Gastroesophageal sphincter (tissue), 4 donors: ENCODE data around the gene TBL1XR1. TPM values are rescaled to one million over a fixed set of nuclear protein-coding genes. Genes with fewer than 3 reads are reported as not detected.
A peak's percentile ranks its signal among the peaks of the same experiment; 100 is the strongest.

Experiments
- ATAC-seq: fragments of 150-250 bp; one replicate; pipeline ENCODE4 v1.9.1; 2016; ENCODE audit warnings: mild to moderate bottlenecking, moderate library complexity
- H3K27ac ChIP-seq, 4 donors: fragments of 200-600 bp; sonication (generic) in 3 of 4; 1 replicate in 3 of 4; 2 replicates in 1 of 4; pipeline ENCODE4 v1.5.1; 2016 to 2019
- H3K27me3 ChIP-seq: fragments of 200-600 bp; sonication (generic); one replicate; pipeline ENCODE4 v1.5.1; 2019
- H3K36me3 ChIP-seq, 2 donors: fragments of 200-600 bp; sonication (generic); one replicate each; pipeline ENCODE4 v1.5.1; 2019; ENCODE audit warnings: control low read depth in 1 of 2
- H3K4me1 ChIP-seq, 3 donors: fragments of 200-600 bp; sonication (generic); 1 replicate in 2 of 3; 2 replicates in 1 of 3; pipeline ENCODE4 v1.5.1; 2016 to 2019; ENCODE audit warnings: control low read depth in 2 of 3
- H3K4me3 ChIP-seq, 2 donors: fragments of 200-600 bp; sonication (generic); one replicate each; pipeline ENCODE4 v1.5.1; 2019; ENCODE audit warnings: mild to moderate bottlenecking in 1 of 2, moderate library complexity in 1 of 2
- H3K9me3 ChIP-seq, 3 donors: fragments of 200-600 bp; sonication (generic); one replicate each; pipeline ENCODE4 v1.5.1; 2017 to 2019; ENCODE audit warnings: control low read depth in 2 of 3
- EP300 ChIP-seq: sonication (generic); formaldehyde crosslinking; IDR thresholded peaks from one replicate; pipeline ENCODE4 v1.6.1; 2017; ENCODE audit warnings: antibody characterized with exemption, mild to moderate bottlenecking
- POLR2A ChIP-seq, 2 donors: fragments of 450-650 bp; IDR thresholded peaks; one replicate each; pipeline ENCODE4 v1.6.1; 2017; ENCODE audit warnings: antibody characterized with exemption in 2 of 2, mild to moderate bottlenecking in 2 of 2, moderate library complexity in 1 of 2
- POLR2AphosphoS5 ChIP-seq: sonication (generic); formaldehyde crosslinking; IDR thresholded peaks from one replicate; pipeline ENCODE4 v1.6.1; 2017; ENCODE audit warnings: antibody characterized with exemption
- WGBS, 2 donors: methylation state at CpG; one replicate each; pipeline ENCODE4 v1.1.5; 2018; ENCODE audit warnings: low coverage in 1 of 2; 5-methylcytosine and 5-hydroxymethylcytosine counted together
- total RNA-seq, 4 donors: library from RNA; depleted of rRNA; stranded (reverse); fragments of >200 nt; gene quantifications; one replicate each; pipeline ENCODE4 v1.1.0, GENCODE V29; 2016
- TF ChIP-seq, protein P1 (sequence below), 4 experiments: fragments of 200-600 bp in 2 of 4; fragments of 450-650 bp in 2 of 4; sonication (generic) in 1 of 4; IDR thresholded peaks; one replicate each; pipeline ENCODE4 v1.5.1; 2017 to 2019; ENCODE audit warnings: antibody characterized with exemption in 4 of 4, mild to moderate bottlenecking in 2 of 4, moderate library complexity in 2 of 4

TBL1XR1 gene
- total RNA-seq, result 100 to 1,000 TPM in 1 of 4 donors, 10 to 100 TPM in 3; 91.1 to 126 (median 97.4) TPM

DNA sequence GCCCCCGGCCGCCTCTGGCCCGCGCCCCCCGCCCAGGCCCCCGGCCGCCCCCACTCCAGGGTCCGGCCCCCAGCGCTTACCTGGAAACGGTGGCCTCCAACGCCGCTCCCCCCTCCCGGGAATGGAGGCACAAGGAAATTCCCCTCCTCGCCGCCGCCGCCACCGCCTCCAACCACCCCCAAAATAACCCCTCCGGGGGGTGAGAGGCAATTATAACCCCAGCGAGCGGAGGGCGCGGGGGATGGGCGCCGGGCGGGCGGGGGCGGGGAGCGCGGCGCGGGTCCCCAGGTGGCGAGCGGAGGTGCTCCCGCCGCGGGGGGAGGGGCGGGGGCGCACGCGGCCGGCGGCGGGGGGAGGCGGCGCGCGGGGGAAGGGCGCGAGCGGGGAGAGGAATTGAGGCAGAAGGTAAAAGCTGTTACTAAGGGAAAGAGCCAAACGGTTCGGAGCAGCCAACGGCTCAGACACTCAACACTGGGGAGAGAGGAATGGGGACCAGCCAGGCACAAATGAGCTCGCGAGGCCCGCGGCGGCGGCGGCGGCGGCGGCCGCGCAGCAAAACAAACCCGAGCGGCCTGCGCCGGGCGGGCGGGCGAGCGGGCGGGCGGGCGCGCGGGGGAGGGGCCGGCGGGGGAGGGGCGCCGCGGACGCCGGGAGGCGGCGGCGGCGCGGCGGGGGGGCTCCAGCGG, at the start of gene TBL1XR1:
TBL1XR1 (minus strand) TSS at position 442 of the 686 bp plus-strand sequence. CDS start 132,505 bp downstream, outside the sequence.
- TF ChIP-seq EP300 (no peak), POLR2AphosphoS5 (peak; percentile 91)
- H3K36me3 ChIP-seq, result no peaks in the 10 kb centered on the region
- ATAC-seq, result peak; percentile 96
- H3K4me1 ChIP-seq, result peaks cover 0 to 53% (median 4%) of the 10 kb centered on the region in 3 donors
- H3K9me3 ChIP-seq, result no peaks in the 10 kb centered on the region
- H3K27ac ChIP-seq, result peak within 1 kb of the TSS; percentile 98 to 100 (median 100)
- WGBS, 2 donors, result 0% methylated on average over 1 of the region's 93 CpGs; no CpG with 5 or more reads in 1 of the 2 donors
- H3K4me3 ChIP-seq, result peak within 1 kb of the TSS; percentile 84 to 98
- H3K27me3 ChIP-seq, result no peaks in the 10 kb centered on the region

DNA sequence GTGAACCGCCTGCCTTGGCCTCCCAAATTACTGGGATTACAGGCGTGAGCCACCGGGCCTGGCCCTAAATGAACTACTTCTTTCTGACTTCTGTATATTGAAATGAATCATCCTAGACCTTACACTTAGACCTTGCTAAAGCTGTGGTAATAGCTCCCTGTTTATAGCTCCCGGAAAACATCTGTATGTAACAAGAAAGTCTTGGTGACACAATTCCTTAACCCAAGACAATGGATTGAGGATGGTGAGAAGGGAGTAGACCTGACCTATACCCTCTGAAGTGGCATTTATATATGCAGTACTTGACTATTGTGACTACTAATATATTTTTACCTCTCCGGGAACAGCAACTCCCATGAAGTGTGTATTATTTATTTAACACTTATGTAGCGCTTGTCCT, 48.0 kb upstream of the TBL1XR1 start:
- 90 to 96% methylated on average over 3 to 5 of the region's 6 CpGs for WGBS, 2 donors
- no peak for TF ChIP-seq POLR2AphosphoS5
- TF ChIP-seq, protein P1, sequence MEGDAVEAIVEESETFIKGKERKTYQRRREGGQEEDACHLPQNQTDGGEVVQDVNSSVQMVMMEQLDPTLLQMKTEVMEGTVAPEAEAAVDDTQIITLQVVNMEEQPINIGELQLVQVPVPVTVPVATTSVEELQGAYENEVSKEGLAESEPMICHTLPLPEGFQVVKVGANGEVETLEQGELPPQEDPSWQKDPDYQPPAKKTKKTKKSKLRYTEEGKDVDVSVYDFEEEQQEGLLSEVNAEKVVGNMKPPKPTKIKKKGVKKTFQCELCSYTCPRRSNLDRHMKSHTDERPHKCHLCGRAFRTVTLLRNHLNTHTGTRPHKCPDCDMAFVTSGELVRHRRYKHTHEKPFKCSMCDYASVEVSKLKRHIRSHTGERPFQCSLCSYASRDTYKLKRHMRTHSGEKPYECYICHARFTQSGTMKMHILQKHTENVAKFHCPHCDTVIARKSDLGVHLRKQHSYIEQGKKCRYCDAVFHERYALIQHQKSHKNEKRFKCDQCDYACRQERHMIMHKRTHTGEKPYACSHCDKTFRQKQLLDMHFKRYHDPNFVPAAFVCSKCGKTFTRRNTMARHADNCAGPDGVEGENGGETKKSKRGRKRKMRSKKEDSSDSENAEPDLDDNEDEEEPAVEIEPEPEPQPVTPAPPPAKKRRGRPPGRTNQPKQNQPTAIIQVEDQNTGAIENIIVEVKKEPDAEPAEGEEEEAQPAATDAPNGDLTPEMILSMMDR (IDR thresholded peaks at IDR 0.05), result no peak
- H3K9me3 ChIP-seq, result no peaks in the 10 kb centered on the region

DNA sequence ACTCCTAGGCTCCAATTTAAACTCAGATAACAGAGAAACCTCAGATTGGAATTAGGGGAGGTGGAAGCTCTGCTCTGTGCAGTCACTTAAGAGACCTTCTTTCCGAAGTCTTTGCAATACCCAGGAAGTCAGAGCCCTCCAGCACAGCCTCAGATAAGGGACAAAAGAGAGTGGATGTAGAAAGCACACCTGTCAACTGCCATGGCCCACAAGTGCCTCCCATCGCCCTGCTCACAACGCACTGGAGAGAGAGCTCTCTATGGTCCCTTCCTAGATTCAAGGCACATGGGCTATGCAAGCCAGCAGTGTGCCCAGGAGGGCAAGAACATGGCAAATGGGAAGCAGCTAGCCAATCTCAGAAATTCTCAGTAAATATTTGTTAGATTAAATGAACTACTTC, 47.3 kb upstream of the TBL1XR1 start:
- H3K27ac ChIP-seq, result no peak overlapping the region
- H3K9me3 ChIP-seq, result no peaks in the 10 kb centered on the region
- TF ChIP-seq POLR2A (IDR thresholded peaks at IDR 0.05), result no peak
- TF ChIP-seq POLR2AphosphoS5, result no peak
- no peak for TF ChIP-seq EP300
- TF ChIP-seq, protein P1 (IDR thresholded peaks at IDR 0.05), result no peak
- H3K27me3 ChIP-seq, result no peaks in the 10 kb centered on the region
- WGBS, 2 donors, result 85 to 100% methylated on average over 2 to 3 of the region's 3 CpGs
- H3K36me3 ChIP-seq, result no peaks in the 10 kb centered on the region
- H3K4me3 ChIP-seq, result no peak overlapping the region
- no peaks in the 10 kb centered on the region for H3K4me1 ChIP-seq
- no peak for ATAC-seq

More for the DNA sequence above, 48.0 kb upstream of the TBL1XR1 start:
- H3K4me1 ChIP-seq, result no peaks in the 10 kb centered on the region
- ATAC-seq, result no peak
- H3K4me3 ChIP-seq, result no peak overlapping the region
- H3K27me3 ChIP-seq, result no peaks in the 10 kb centered on the region
- no peaks in the 10 kb centered on the region for H3K36me3 ChIP-seq
- H3K27ac ChIP-seq, result no peak overlapping the region

DNA sequence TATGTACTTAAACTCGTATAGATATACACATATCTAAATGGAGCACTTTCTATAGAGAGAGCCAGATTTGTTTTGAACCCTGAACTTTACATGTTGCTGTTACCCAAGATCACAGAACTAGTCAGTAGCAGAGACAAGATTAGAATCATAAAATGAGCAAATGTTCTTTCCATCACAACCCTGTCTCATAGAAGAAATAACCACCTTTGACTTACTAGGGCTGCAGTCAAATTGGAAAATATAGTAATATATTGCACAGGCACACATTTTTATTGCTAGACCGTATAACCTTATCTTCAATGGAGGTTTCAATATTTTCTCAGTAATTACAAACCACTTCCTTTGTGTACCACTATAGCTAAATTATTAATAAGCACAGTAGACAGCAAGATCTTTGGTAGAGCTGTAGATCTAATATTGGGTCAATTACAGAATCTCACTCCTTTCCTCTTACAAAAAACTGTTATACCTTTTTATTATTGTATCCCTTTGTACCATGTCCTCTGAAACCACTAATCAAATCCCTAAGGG, 41.5 kb upstream of the TBL1XR1 start:
- no peaks in the 10 kb centered on the region for H3K27me3 ChIP-seq
- H3K4me1 ChIP-seq, result no peaks in the 10 kb centered on the region
- H3K9me3 ChIP-seq, result no peaks in the 10 kb centered on the region
- no peak for ATAC-seq
- 77 to 91% methylated on average over 2 of the region's 2 CpGs for WGBS, 2 donors
- no peak overlapping the region for H3K27ac ChIP-seq
- no peak for TF ChIP-seq POLR2AphosphoS5
- no peak for TF ChIP-seq POLR2A (IDR thresholded peaks at IDR 0.05)
- TF ChIP-seq, protein P1 (IDR thresholded peaks at IDR 0.05), result no peak
- no peaks in the 10 kb centered on the region for H3K36me3 ChIP-seq
- no peak overlapping the region for H3K4me3 ChIP-seq

DNA sequence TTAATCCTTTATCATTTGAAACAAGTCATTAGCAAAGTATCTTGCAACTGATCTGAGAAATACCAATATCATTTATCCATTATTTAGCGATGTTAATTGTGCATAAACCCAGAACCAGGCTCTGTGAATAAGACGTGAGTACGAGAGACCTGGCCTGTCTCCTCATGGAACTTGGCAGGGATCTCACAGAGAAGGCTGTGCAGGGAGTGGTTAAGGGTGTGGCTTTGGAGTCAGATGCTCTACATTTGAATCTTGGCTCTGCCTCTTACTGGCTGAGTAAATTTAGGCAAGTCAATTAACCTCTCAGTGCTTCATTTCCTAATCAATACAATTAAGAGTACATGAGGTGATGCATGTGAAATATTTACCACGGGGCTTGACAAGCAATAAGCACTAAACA, 39.9 kb upstream of the TBL1XR1 start:
- H3K4me1 ChIP-seq, result no peaks in the 10 kb centered on the region
- H3K9me3 ChIP-seq, result no peaks in the 10 kb centered on the region
- no peak for ATAC-seq
- H3K27ac ChIP-seq, result no peak overlapping the region
- WGBS, 2 donors, result 69 to 80% methylated on average over 3 to 4 of the region's 4 CpGs
- H3K36me3 ChIP-seq, result no peaks in the 10 kb centered on the region
- TF ChIP-seq POLR2AphosphoS5 (no peak), POLR2A (IDR thresholded peaks at IDR 0.05) (no peak), EP300 (no peak)
- TF ChIP-seq, protein P1 (IDR thresholded peaks at IDR 0.05), result no peak
- H3K4me3 ChIP-seq, result no peak overlapping the region
- no peaks in the 10 kb centered on the region for H3K27me3 ChIP-seq
